Left cardiac atrium (tissue), 4 donors: ENCODE results near the gene SLIT3. TPM values are rescaled to one million over a fixed set of nuclear protein-coding genes. Genes with fewer than 3 reads are reported as not detected.

ENCODE experiments used
- ATAC-seq, 2 donors: fragments of 200-7000 bp; cut with Tn5 transposase; one replicate each; pipeline ENCODE4 v1.9.1; 2020; ENCODE audit warnings: mild to moderate bottlenecking in 2 of 2, moderate library complexity in 2 of 2
- DNase-seq: peaks from one replicate; pipeline ENCODE4 v3.0.0-alpha.2; 2020
- intact Hi-C, 2 donors: fragments of 100-400 bp; cut with DNase I; formaldehyde crosslinking; loops; one replicate each; pipeline versions ENCODE4 v1.14.1 to v1.15.1; 2022 to 2023
- total RNA-seq, 2 donors: library from RNA; stranded (reverse); fragmentation: NEBNext Ultra II Directional; extraction: Animal tissue kit (Norgen Biotek cat#: 25700); gene quantifications; one replicate each; pipeline ENCODE4 v1.2.1, GENCODE V29; 2021
- donor health status: DM: no; HTN: yes; CAD: no.
- donor health status: DM: no; HTN: yes; CAD: no; lungs with severe emphysema.
- donor health status: DM: yes; HTN: yes; CAD: no.
- donor health status: Dilated cardiomyopathy.

SLIT3 gene
- total RNA-seq, 2 donors from 2014 or later = 71.1 to 117 TPM

GRCh38 chr5:169100735-169101075 is 200.2 kb downstream of the SLIT3 start:
- intact Hi-C loops = no loop called here
- ATAC-seq = peak in 1 of 2 donors; percentile 61

GRCh38 chr5:169099801-169100734 is 200.9 kb downstream of the SLIT3 start:
- intact Hi-C loops = no loop called here
- ATAC-seq = peak in 1 of 2 donors; percentile 71
- no peak for DNase-seq

More at GRCh38 chr5:169100735-169101075, 200.2 kb downstream of the SLIT3 start:
- DNase-seq = no peak

- DNase-seq (no peak), ATAC-seq (no peak)
- intact Hi-C loops = no loop called here
Observed at GRCh38 chr5:169098331-169099121, 202.4 kb downstream of the SLIT3 start.

DNA sequence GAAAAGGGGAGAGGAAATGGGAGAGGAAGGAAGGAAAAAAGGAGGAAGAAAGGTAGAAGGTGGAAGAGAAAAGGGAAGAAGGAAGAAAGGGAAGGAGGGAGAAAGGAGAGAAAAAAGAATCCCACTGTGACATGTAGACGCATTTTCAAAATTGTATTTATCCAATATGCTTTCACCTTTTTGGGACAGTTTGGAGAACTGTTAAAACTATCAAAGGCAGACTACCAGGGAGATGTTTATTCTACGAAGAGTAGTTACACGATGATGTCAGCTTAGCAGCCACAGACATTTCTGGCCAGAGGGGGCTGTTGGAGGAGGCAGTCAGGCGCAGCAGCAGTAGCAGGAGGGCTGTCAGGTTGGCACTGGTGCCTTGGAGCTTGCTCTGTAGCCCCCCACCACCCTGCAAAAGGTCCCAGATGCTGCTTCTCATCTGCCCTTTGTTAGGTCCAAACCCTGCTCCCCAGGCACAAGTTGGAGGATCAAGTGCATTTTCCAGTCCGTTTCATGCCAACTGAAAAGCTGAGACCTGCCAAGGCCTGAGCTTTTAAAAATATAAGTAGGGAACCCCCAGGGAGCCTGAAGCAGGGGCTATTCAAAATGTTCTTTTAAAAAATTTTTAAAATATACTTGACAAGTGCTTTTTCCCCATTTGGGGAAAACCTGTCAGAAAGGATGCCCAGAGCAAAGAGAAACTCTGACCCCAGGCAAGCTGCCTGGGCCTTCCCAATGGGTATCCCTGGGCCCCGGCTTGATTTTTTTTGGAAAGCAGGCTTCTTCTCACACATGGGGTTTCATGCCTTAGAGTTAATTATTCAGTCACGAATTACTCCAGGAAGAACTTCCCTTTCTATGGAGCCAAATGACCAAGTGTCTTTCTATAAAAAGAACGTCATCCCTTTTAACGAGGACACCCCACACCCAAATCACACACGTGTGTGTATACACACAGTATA is 203.3 kb downstream of the SLIT3 start:
- ATAC-seq (peak; percentile 36 to 60), DNase-seq (no peak)
- intact Hi-C loops = no loop called here

GRCh38 chr5:169095976-169096375 is 205.0 kb downstream of the SLIT3 start:
- DNase-seq (no peak), ATAC-seq (no peak)
- intact Hi-C loops = no loop called here

GRCh38 chr5:169095410-169095960 is 205.5 kb downstream of the SLIT3 start:
- intact Hi-C loops = no loop called here
- ATAC-seq (no peak), DNase-seq (no peak)

DNA sequence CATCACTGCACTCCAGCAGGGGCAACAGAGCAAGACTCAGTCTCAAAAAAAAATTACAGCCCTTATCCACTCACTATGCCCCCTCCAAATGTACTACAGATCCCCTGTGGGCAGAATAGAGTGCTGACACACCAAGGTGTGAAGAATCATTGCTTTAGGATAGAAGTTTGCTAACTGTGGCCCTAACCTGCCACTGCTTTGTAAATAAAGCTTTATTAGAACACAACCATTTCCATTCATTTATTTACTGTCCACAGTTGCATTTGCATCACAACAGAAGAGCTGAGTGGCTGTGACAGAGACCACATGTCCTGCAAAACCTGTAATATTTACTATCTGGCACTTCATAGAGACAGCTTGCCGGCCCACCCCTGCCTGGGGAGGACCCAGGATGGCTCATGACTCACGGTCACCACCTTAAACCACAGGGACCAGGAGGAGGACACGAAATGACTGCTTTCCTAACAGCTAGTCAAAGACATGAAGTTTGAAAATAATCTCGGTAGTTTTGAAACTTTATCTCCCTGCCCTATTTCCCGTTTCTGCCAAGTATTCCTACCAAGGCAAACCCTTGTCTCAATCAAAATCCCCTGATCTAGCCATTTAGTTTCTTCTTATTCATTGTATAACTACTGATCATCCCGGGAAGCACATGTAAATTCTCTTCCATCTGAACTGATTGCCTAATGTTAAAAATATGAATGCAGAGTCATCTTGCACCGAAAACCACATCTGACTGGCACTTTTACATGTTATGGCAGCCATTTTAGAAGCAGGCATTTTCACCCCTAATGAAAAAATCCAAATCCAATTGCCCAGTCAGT is 206.1 kb downstream of the SLIT3 start:
- intact Hi-C loops = no loop called here
- ATAC-seq (peak in 1 of 2 donors; percentile 18), DNase-seq (no peak)

DNA sequence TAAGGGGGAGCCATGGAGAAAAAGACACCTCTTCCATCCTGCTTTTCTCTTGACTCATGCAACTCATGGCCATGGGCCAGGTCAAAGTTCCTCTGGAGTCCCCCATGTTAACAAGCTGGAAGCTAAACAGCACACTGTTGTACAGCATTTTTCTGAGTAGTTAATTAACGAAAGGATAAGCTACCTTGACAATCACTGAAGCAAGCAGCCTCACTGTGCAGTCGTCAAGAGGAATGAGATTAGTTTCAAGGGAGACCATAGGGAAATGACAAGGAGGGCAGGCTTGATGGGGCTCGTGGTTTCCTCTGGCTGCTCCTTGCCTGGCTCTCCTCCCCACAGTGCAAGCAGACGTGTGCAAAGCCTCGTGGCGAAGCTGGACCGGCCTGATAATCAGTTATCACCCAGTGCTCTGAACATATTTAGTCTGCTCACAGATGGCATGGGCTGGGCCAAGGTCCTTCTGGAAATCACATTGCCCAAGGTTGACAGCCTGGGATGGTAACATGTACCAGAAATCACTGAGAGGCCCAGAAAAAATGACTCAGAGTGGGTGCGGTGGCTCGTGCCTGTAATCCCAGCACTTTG is 209.5 kb downstream of the SLIT3 start:
- ATAC-seq (no peak), DNase-seq (no peak)
- intact Hi-C loops = no loop called here

DNA sequence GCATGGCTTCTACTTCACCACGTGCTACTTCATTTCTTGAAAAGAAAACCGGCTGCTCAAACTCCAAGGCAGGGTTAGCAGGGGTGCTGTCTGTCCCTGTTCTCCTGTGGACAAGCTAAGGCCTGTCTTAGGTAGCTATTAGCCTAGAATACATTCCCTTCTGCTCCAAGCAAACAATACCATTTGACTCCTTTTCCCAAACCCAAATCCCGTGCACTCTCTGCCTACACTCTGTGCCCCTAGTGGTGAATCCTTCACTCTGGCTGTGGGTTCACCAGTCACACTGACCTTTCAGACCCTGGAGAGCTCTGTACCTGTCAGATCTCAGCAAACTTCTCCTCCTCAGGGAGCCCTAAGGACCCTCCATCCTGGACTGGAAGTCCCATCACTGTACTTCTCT is 211.6 kb downstream of the SLIT3 start:
- intact Hi-C loops = no loop called here
- ATAC-seq (no peak), DNase-seq (no peak)

DNA sequence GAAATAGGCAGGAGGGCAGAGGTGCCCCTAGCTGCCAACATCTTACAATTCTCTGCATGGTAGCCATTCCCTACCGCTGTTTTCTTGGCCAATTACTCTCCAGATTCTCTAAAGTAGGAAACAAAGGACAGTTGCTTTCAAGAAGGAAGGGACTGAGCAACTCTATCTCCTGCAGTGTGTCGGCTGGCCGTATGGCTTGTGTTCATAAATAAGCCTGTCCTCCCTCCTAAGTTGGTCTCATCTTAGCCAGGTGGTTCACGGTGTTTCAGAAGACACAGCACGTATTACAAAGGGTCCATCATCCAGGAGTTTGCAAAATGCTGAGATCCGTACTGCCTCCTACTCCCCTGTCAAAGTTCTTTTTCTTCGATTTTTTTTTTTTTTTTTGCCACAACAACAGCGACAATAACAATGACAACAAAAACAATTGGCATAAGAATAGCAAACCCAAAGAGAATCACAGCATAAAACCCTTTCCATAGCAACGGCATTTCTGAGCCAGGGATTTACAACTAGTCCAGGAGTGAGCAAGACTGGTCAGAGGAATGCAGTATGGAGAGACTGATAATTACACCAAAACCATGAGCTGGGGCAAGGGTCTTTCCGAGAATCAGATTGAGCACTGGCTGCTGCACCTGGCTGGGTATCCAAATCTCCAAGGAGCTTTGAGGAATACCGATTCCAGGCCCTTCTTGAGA is 212.8 kb downstream of the SLIT3 start:
- ATAC-seq (no peak), DNase-seq (no peak)
- intact Hi-C loops = no loop called here

- intact Hi-C loops = no loop called here
- DNase-seq (no peak), ATAC-seq (no peak)
Observed at GRCh38 chr5:169085636-169086035, 215.3 kb downstream of the SLIT3 start.

GRCh38 chr5:169085212-169085611 is 215.7 kb downstream of the SLIT3 start:
- intact Hi-C loops = no loop called here
- ATAC-seq (no peak), DNase-seq (no peak)

GRCh38 chr5:169084775-169085174 is 216.2 kb downstream of the SLIT3 start:
- intact Hi-C loops = no loop called here
- ATAC-seq = no peak
- DNase-seq = no peak

- intact Hi-C loops = no loop called here
- no peak for DNase-seq
Observed at GRCh38 chr5:169083394-169084018, 217.4 kb downstream of the SLIT3 start.

DNA sequence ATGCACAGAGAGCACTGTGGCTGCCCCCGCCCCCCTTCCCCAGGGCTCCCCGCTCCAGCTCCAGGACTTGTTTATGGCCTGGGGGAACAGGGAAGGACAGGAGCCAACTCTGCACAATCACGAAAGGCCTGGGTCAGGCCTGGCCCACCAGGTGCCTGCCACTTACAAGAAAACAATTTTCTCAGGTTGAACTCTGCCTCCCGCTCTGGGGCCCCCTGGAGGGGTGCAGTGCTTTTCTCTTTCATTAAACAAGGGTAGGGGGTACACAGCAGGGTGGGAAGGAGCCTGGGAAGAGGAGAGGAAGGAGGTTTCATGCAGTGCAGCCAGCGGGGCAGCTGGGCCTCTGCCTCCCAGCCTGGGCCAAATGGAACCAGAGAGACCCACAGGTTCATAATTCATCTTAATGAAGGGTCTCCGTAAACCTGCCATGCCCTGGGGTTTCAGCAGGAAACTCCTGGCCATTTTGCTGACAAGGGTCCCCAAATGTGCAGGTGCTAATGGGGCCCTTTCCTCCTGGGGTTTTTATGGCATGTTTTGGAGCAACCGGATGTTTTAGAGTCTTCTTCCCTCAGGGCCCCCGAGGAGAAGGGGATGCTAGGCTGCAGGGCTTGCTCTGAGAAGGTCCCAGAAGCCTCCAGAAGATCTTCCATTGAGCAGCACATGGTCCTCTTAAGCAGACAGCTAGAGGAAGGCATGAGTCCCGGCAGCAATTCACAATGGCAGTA is 219.8 kb downstream of the SLIT3 start:
- intact Hi-C loops = no loop called here

More at GRCh38 chr5:169083394-169084018, 217.4 kb downstream of the SLIT3 start:
- ATAC-seq = no peak

DNA sequence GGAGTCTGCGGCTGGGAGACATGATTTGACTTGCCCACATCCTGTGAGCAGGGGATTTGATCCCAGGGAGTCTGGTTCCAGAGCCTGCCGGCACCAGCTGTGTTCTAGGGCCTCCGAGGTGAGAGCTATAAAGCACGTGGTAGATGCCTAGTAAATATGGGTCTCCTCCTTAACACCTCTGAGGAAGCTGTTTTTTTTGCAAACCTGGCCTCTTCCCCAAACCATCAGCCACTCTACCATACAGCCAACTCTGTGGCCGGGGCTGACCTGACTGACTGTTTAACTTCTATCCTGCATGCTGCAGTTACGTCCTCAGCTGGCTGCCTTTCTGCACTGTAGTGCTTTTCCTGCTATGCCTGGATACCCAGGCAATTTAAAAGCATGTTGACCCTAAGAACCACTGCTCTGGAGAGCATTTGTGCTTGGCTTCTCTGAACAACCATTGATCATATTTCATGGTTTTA is 220.5 kb downstream of the SLIT3 start:
- ATAC-seq (no peak), DNase-seq (no peak)
- intact Hi-C loops = no loop called here

More for the DNA sequence above, 219.8 kb downstream of the SLIT3 start:
- no peak for ATAC-seq
- DNase-seq = no peak
